Activated naive CD4-positive, alpha-beta T cell treated with anti-CD3 and anti-CD28 coated beads, Interleukin-2, amount 10 ng/mL, durations not matched to agents 7 days and 5 days (primary cell): Measurements from ENCODE around the gene PCLAF.
"Not testable (repeated sequence)": the region's sequence is repeated elsewhere in the genome, so short reads cannot be mapped to it uniquely, and the experiment has no call there.

Experiments used
- CTCF ChIA-PET: fragments of 350-600 bp; sonication (Branson Sonifier 250); formaldehyde crosslinking; loops from one replicate; lab custom pipeline; 2021; ENCODE audit warnings: antibody characterized with exemption; lab: Charles Lee
- DNase-seq: peaks from one replicate; pipeline ENCODE4 v3.0.0-alpha.2; 2020
- H3K27ac Mint-ChIP-seq: one replicate; pipeline ENCODE4 v1.8.0; 2021; ENCODE audit warnings: mild to moderate bottlenecking, moderate library complexity, mixed read lengths
- H3K27me3 Mint-ChIP-seq: one replicate; pipeline ENCODE4 v1.8.0; 2021; ENCODE audit warnings: mild to moderate bottlenecking, mixed read lengths
- H3K36me3 Mint-ChIP-seq: one replicate; pipeline ENCODE4 v1.8.0; 2021; ENCODE audit warnings: mixed read lengths
- H3K4me1 Mint-ChIP-seq: one replicate; pipeline ENCODE4 v1.8.0; 2021; ENCODE audit warnings: mixed read lengths
- H3K4me3 Mint-ChIP-seq: one replicate; pipeline ENCODE4 v1.8.0; 2021; ENCODE audit warnings: mild to moderate bottlenecking, moderate library complexity, mixed read lengths
- H3K9me3 Mint-ChIP-seq: one replicate; pipeline ENCODE4 v1.8.0; 2021; ENCODE audit warnings: mixed read lengths

Gene PCLAF

GRCh38 chr15:64387562-64388168, 6.4 kb upstream of the PCLAF start, which contains the start of gene TRIP4:
Gene TRIP4, plus strand, starts transcription at chr15:64387836. Its CDS starts 28 bp downstream, at chr15:64387864.
- H3K36me3 Mint-ChIP-seq, result peaks cover 9% of the 10 kb centered on the region
- peaks cover 4% of the 10 kb centered on the region for H3K27me3 Mint-ChIP-seq
- H3K27ac Mint-ChIP-seq, result peak within 1 kb of the TSS; percentile 89
- H3K4me1 Mint-ChIP-seq, result peaks cover 23% of the 10 kb centered on the region
- DNase-seq, result peak; percentile 98
- peak within 1 kb of the TSS; percentile 93 for H3K4me3 Mint-ChIP-seq
- no peaks in the 10 kb centered on the region for H3K9me3 Mint-ChIP-seq
- CTCF ChIA-PET, result interaction anchor here (0.6 to 2.6 kb wide), 6 partner anchors 38 to 516 kb away, joined by 3 to 9 read pairs (median 4); no protein-coding TSS in a partner anchor

DNA sequence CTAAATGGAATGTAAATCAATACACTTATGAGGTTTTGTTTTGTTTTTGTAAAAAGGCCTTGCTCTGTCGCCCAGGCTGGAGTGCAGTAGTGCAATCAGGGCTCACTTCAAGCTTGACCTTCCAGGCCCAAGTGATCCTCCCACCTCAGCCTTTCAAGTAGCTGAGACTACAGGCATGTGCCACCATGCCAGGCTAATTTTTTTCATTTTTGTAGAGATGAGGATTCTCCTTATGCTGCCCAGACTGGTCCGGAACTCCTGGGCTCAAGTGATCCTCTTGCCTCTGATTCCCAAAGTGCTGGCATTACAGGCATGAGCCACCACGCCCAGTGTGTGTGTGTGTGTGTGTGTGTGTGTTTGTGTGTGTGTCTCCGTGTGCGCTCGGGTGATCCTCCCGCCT, 5.0 kb upstream of the PCLAF start:
- CTCF ChIA-PET, result interaction anchor here (0.8 to 2.6 kb wide), 3 partner anchors 116 to 342 kb away, joined by 3 to 9 read pairs (median 3); no protein-coding TSS in a partner anchor
- no peak overlapping the region for H3K4me3 Mint-ChIP-seq
- H3K27me3 Mint-ChIP-seq, result peaks cover 4% of the 10 kb centered on the region
- peaks cover 10% of the 10 kb centered on the region for H3K36me3 Mint-ChIP-seq
- no peak overlapping the region for H3K27ac Mint-ChIP-seq
- H3K9me3 Mint-ChIP-seq, result no peaks in the 10 kb centered on the region
- H3K4me1 Mint-ChIP-seq, result peaks cover 31% of the 10 kb centered on the region
- DNase-seq, result no peak

DNA sequence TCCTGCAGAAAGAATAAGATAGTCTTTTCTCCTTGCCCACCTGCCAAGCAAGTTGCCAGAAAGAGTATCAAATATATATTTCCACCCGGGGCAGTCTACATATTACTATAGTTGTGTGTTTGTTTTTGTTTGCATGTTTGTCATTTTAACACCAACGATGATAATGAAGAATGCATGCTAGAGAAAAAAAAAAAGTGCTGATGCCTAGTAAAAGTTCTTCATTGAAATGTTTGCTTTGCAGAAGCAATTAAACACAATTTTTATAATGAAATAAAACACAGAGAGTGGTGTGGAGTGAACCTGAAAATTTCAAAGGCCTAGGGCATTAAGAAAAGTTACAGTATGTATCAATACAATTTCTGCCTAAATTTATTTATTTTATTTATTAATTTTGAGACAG, 2.5 kb upstream of the PCLAF start:
- Mint-ChIP-seq H3K27ac (no peak overlapping the region), H3K4me1 (peaks cover 46% of the 10 kb centered on the region), H3K9me3 (no peaks in the 10 kb centered on the region), H3K4me3 (no peak overlapping the region), H3K27me3 (peaks cover 4% of the 10 kb centered on the region), H3K36me3 (peaks cover 14% of the 10 kb centered on the region)
- CTCF ChIA-PET, result no interaction called here
- no peak for DNase-seq

GRCh38 chr15:64380130-64380870, 941 bp downstream of the PCLAF start:
- Mint-ChIP-seq H3K36me3 (peaks cover 19% of the 10 kb centered on the region), H3K4me3 (peak overlapping the region; percentile 91), H3K4me1 (peaks cover 40% of the 10 kb centered on the region), H3K27ac (peak overlapping the region; percentile 87)
- H3K9me3 Mint-ChIP-seq, DNase-seq, H3K27me3 Mint-ChIP-seq: not testable (repeated sequence)
- CTCF ChIA-PET, result interaction anchor here (1.2 to 1.4 kb wide), 2 partner anchors 170 to 321 kb away, joined by 3 to 4 read pairs; no protein-coding TSS in a partner anchor

DNA sequence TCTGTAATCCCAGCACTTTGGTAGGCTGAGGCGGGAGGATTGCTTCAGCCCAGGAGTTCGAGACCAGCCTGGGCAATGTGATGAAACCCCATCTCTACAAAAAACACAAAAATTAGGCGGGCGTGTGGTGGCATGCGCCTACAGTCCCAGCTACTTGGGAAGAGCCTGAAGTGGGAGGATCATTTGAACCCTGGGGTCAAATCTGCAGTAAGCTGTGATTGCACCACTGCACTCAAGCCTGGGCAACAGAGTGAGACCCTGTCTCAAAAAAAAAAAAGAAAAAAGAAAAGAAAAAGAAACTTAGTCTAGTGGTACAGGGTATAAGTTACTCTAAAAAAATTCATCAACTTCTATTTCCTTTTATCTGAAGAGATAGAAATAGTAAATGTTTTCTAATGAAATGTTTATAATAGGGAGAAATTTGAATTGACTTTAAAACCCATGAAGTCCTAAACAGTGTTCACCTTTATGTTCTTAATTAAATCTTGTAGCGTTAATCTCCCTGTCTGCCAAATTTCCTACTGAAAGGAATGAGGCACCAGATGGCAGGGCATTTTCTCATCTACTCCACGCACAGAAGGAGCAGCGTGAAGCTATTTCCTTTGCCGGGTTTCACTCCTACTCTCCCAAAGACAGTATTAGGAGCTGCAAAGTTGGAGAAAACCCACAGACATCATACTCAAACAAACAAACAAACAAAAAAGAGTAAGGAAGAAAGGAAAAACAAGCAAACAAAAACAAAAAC, 1.9 kb downstream of the PCLAF start:
- peak overlapping the region; percentile 91 for H3K4me3 Mint-ChIP-seq
- peaks cover 40% of the 10 kb centered on the region for H3K4me1 Mint-ChIP-seq
- peaks cover 22% of the 10 kb centered on the region for H3K36me3 Mint-ChIP-seq
- no peak for DNase-seq
- CTCF ChIA-PET, result interaction anchor here (1.2 to 1.4 kb wide), 2 partner anchors 169 to 322 kb away, joined by 3 to 4 read pairs; no protein-coding TSS in a partner anchor
- H3K27me3 Mint-ChIP-seq, result no peaks in the 10 kb centered on the region
- no peaks in the 10 kb centered on the region for H3K9me3 Mint-ChIP-seq
- peak overlapping the region; percentile 28 for H3K27ac Mint-ChIP-seq

DNA sequence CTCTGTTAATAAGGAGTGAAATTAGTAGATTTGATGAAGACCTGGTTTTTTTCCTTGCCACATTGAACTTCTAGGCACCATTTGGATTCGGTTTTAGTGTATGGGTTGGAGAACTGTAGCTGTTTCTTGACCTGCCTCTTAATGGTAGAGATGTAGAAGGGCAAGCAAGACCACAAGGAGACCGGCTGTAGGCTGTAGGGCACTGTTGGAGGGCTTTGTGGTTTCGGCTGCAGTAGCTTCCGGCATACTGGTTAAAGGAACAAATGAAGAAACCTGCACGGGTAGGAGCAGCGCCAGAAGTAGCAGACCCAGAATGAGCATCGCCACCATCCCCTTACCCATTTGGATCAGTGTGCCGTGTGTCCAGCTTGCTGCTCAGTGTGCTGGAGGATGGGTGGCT, 7.9 kb downstream of the PCLAF start:
- Mint-ChIP-seq H3K4me3 (no peak overlapping the region), H3K9me3 (no peaks in the 10 kb centered on the region), H3K36me3 (peaks cover 32% of the 10 kb centered on the region), H3K27me3 (no peaks in the 10 kb centered on the region), H3K4me1 (peaks cover 19% of the 10 kb centered on the region), H3K27ac (peak overlapping the region; percentile 65)
- CTCF ChIA-PET, result no interaction called here
- no peak for DNase-seq

DNA sequence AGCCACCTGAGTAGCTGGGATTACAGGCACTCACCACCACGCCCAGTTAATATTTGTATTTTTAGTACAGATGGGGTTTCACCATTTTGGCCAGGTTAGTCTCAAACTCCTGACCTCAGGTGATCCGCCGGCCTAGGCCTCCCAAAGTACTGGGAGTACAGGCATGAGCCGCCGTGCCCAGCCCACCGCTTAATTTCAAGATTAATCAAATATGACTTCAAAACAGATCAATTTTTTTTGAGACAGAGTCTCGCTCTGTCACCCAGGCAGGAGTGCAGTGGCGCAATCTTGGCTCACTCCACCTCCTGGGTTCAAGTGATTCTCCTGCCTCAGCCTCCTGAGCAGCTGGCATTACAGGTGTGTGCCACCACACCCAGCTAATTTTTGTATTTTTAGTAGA, 9.9 kb downstream of the PCLAF start:
- peaks cover 31% of the 10 kb centered on the region for H3K36me3 Mint-ChIP-seq
- not testable (repeated sequence) for H3K4me3 Mint-ChIP-seq

DNA sequence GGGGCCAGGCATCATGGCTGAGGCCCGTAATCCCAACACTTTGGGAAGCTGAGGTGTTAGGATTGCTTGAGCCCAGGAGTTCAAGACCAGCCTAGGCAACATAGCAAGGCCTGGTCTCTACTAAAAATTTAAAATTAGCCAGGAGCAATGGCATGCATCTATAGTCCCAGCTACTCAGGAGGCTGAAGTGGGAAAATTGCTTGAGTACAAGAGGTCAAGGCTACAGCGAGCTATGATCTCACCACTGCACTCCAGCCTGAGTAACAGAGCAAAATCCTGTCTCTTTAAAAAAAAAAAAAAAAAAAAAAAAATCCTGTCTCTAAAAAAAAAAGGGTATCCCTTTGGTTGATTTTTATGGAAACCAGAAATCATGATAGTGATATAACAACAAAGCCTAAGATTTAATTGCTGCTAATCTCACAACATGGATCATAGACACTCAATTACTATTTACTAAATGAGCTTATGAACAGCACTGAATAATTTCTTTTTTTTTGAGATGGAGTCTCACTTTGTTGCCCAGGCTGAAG, 12.1 kb downstream of the PCLAF start:
- Mint-ChIP-seq H3K4me1 (peaks cover 11% of the 10 kb centered on the region), H3K27ac (no peak overlapping the region), H3K9me3 (no peaks in the 10 kb centered on the region), H3K27me3 (no peaks in the 10 kb centered on the region), H3K36me3 (peaks cover 25% of the 10 kb centered on the region), H3K4me3 (no peak overlapping the region)
- DNase-seq, result no peak
- CTCF ChIA-PET, result interaction anchor here (0.6 kb wide), 1 partner anchor 14 kb away, joined by 3 read pairs; no protein-coding TSS in a partner anchor

More for the DNA sequence above, 9.9 kb downstream of the PCLAF start:
- CTCF ChIA-PET, H3K27ac Mint-ChIP-seq, H3K27me3 Mint-ChIP-seq, H3K9me3 Mint-ChIP-seq, DNase-seq: not testable (repeated sequence)
- H3K4me1 Mint-ChIP-seq, result peaks cover 12% of the 10 kb centered on the region

- no peak for DNase-seq
- Mint-ChIP-seq H3K9me3 (no peaks in the 10 kb centered on the region), H3K36me3 (peaks cover 19% of the 10 kb centered on the region), H3K27me3 (no peaks in the 10 kb centered on the region), H3K4me1 (peaks cover 11% of the 10 kb centered on the region), H3K4me3 (no peak overlapping the region), H3K27ac (peak overlapping the region; percentile 33)
- CTCF ChIA-PET, result no interaction called here
Measured at GRCh38 chr15:64361259-64361658, 20.0 kb downstream of the PCLAF start.

DNA sequence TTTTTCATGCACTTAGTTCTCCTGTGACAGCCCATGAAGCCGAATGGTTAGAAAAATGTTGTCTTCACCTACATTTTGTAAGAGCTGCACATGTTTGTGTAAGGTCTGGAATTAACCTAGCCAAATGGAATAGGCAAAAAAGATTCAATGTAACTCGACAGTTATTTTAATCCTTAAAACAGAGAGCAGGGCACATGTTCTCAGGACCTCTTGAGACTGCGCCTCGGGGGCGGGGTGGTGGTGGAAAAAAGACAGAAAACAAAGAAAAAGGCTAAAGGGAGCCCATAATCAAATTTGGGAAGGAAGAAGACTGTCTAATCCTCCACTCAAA, 24.6 kb downstream of the PCLAF start:
- peaks cover 22% of the 10 kb centered on the region for H3K4me1 Mint-ChIP-seq
- H3K27me3 Mint-ChIP-seq, result no peaks in the 10 kb centered on the region
- peak overlapping the region; percentile 91 for H3K27ac Mint-ChIP-seq
- no peaks in the 10 kb centered on the region for H3K9me3 Mint-ChIP-seq
- CTCF ChIA-PET, result no interaction called here
- H3K4me3 Mint-ChIP-seq, result peak overlapping the region; percentile 91
- H3K36me3 Mint-ChIP-seq, result peaks cover 12% of the 10 kb centered on the region
- no peak for DNase-seq

DNA sequence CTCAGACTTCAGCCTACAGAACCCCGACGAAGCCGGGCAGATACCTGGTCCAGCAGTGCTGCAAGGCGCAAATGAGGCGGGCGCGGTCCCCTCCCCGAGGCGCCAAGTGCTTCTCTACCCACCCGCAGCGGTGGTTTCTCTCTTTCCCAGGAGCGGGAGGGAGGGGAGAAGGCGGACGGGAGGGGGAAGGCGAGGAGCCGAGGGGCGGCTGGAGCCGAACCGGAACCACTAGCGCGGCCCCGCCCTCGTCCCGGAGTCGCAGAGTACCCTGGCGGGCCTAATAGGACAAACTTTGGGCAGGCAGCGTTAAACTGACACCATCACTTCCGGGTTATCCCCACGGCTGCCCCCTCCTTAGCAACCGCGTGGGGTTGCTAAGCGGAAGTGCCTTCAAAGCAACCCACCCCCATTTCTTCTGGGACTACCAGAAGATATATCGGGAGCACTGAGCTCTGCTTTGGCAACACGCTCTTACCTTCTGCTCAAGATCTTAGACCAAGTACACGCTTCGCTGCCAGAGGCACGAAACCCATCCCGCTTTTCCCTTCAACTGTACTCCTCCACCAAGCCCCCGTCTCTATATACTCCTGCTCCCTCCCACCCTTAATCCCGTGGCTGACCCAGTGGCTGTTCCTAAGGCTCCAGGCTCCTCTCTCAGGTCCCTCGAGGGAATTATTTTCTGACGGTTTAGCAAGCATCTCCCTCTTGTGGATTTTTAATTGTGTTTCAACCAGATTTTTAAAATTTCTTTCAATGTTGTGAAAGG, 25.1 kb downstream of the PCLAF start, which contains the start of gene CSNK1G1:
CSNK1G1 (minus strand) TSS at position 230 of the 766 bp plus-strand sequence. CDS start 55,674 bp downstream, outside the sequence.
- no peaks in the 10 kb centered on the region for H3K27me3 Mint-ChIP-seq
- H3K4me1 Mint-ChIP-seq, result peaks cover 22% of the 10 kb centered on the region
- H3K9me3 Mint-ChIP-seq, result no peaks in the 10 kb centered on the region
- peaks cover 10% of the 10 kb centered on the region for H3K36me3 Mint-ChIP-seq
- CTCF ChIA-PET, result no interaction called here
- peak within 1 kb of the TSS; percentile 91 for H3K27ac Mint-ChIP-seq
- peak; percentile 95 for DNase-seq
- peak within 1 kb of the TSS; percentile 91 for H3K4me3 Mint-ChIP-seq

GRCh38 chr15:64355348-64355943, 25.8 kb downstream of the PCLAF start:
- Mint-ChIP-seq H3K4me3 (peak overlapping the region; percentile 91), H3K27me3 (no peaks in the 10 kb centered on the region)
- CTCF ChIA-PET, result no interaction called here

More at GRCh38 chr15:64355348-64355943, 25.8 kb downstream of the PCLAF start:
- peaks cover 22% of the 10 kb centered on the region for H3K4me1 Mint-ChIP-seq
- peak overlapping the region; percentile 91 for H3K27ac Mint-ChIP-seq
- H3K36me3 Mint-ChIP-seq, result peaks cover 10% of the 10 kb centered on the region
- H3K9me3 Mint-ChIP-seq, result no peaks in the 10 kb centered on the region
- no peak for DNase-seq
